ENCODE results near the gene ATP6V1C2.

ATP6V1C2 gene

GRCh38 chr2:10777111-10777841, 55.8 kb downstream of the ATP6V1C2 start:
- Histone ChIP-seq H3K23ac (ENCODE audit: low read depth, low read length, poor library complexity) (no peak overlapping the region), H2AFZ (ENCODE audit: low read length) (no peak overlapping the region), H3K4me1 (ENCODE audit: control insufficient read depth in 2 of 2, insufficient read depth in 1 of 2, low read depth in 1 of 2, low read length in 2 of 2) (peaks cover 0 to 13% of the 10 kb centered on the region in 2 donors), H2BK15ac (ENCODE audit: low read length) (no peak overlapping the region), H3K27me3 (ENCODE audit: control insufficient read depth in 3 of 3, insufficient read depth in 3 of 3, low read depth in 1 of 3, low read length in 3 of 3) (no peaks in the 10 kb centered on the region), H3K14ac (ENCODE audit: low read length) (no peak overlapping the region), H3K4me3 (ENCODE audit: low read length in 2 of 2) (no peak overlapping the region), H2BK120ac (ENCODE audit: low read depth, low read length) (no peak overlapping the region), H4K8ac (ENCODE audit: low read depth, low read length) (no peak overlapping the region), H3K4me2 (ENCODE audit: insufficient read depth, low read length, poor library complexity, severe bottlenecking) (no peak overlapping the region), H3K36me3 (replicated peaks in 1 of 2; ENCODE audit: control insufficient read depth in 2 of 2, insufficient read depth in 2 of 2, low read length in 2 of 2) (peaks cover 14 to 39% of the 10 kb centered on the region in 2 donors), H3K9me3 (replicated peaks in 1 of 2; ENCODE audit: control insufficient read depth in 2 of 2, insufficient read depth in 1 of 2, low read depth in 1 of 2, low read length in 2 of 2) (no peaks in the 10 kb centered on the region), H2BK5ac (ENCODE audit: low read length) (no peak overlapping the region), H3K9ac (ENCODE audit: low read depth, low read length, poor library complexity) (no peak overlapping the region), H2BK12ac (ENCODE audit: low read length) (no peak overlapping the region), H4K91ac (ENCODE audit: low read depth, low read length, poor library complexity) (no peak overlapping the region), H2AK5ac (ENCODE audit: low read depth, low read length) (no peak overlapping the region), H3K18ac (ENCODE audit: low read length) (no peak overlapping the region), H3K27ac (replicated peaks; ENCODE audit: low read length) (no peak overlapping the region), H3K79me1 (ENCODE audit: low read depth, low read length) (peaks cover 11% of the 10 kb centered on the region), H3K4ac (ENCODE audit: low read length) (no peak overlapping the region)
- no peak for DNase-seq (ENCODE audit: low spot score)
- no CpG with 5 or more reads among the region's 26 CpGs for WGBS, 2 donors (ENCODE audit: extremely low coverage in 2 of 2, insufficient read length in 2 of 2, insufficient replicate concordance in 1 of 2)

GRCh38 chr2:10777842-10778723, 56.7 kb downstream of the ATP6V1C2 start:
- Histone ChIP-seq H3K9ac (ENCODE audit: low read depth, low read length, poor library complexity) (no peak overlapping the region), H3K27ac (replicated peaks; ENCODE audit: low read length) (no peak overlapping the region), H4K91ac (ENCODE audit: low read depth, low read length, poor library complexity) (no peak overlapping the region), H2BK120ac (ENCODE audit: low read depth, low read length) (no peak overlapping the region), H3K4me1 (ENCODE audit: control insufficient read depth in 2 of 2, insufficient read depth in 1 of 2, low read depth in 1 of 2, low read length in 2 of 2) (peaks cover 0 to 13% of the 10 kb centered on the region in 2 donors), H2AK5ac (ENCODE audit: low read depth, low read length) (no peak overlapping the region), H3K4me2 (ENCODE audit: insufficient read depth, low read length, poor library complexity, severe bottlenecking) (no peak overlapping the region), H3K9me3 (replicated peaks in 1 of 2; ENCODE audit: control insufficient read depth in 2 of 2, insufficient read depth in 1 of 2, low read depth in 1 of 2, low read length in 2 of 2) (no peaks in the 10 kb centered on the region), H2BK12ac (ENCODE audit: low read length) (no peak overlapping the region), H3K27me3 (ENCODE audit: control insufficient read depth in 3 of 3, insufficient read depth in 3 of 3, low read depth in 1 of 3, low read length in 3 of 3) (no peaks in the 10 kb centered on the region), H2AFZ (ENCODE audit: low read length) (no peak overlapping the region), H3K79me1 (ENCODE audit: low read depth, low read length) (peaks cover 11% of the 10 kb centered on the region), H3K36me3 (replicated peaks in 1 of 2; ENCODE audit: control insufficient read depth in 2 of 2, insufficient read depth in 2 of 2, low read length in 2 of 2) (peaks cover 17 to 45% of the 10 kb centered on the region in 2 donors), H3K14ac (ENCODE audit: low read length) (peak overlapping the region; percentile 56), H3K4me3 (ENCODE audit: low read length in 2 of 2) (no peak overlapping the region), H3K4ac (ENCODE audit: low read length) (no peak overlapping the region), H3K23ac (ENCODE audit: low read depth, low read length, poor library complexity) (peak overlapping the region; percentile 31), H3K18ac (ENCODE audit: low read length) (peak overlapping the region; percentile 13), H2BK5ac (ENCODE audit: low read length) (no peak overlapping the region), H4K8ac (ENCODE audit: low read depth, low read length) (no peak overlapping the region), H2BK15ac (ENCODE audit: low read length) (no peak overlapping the region)
- DNase-seq (ENCODE audit: low spot score): no peak
- no CpG with 5 or more reads among the region's 27 CpGs for WGBS, 2 donors (ENCODE audit: extremely low coverage in 2 of 2, insufficient read length in 2 of 2, insufficient replicate concordance in 1 of 2)

GRCh38 chr2:10778724-10779115, 57.3 kb downstream of the ATP6V1C2 start:
- no peak overlapping the region for H3K14ac ChIP-seq (ENCODE audit: low read length)
- H3K9me3 ChIP-seq (replicated peaks in 1 of 2; ENCODE audit: control insufficient read depth in 2 of 2, insufficient read depth in 1 of 2, low read depth in 1 of 2, low read length in 2 of 2): no peaks in the 10 kb centered on the region
- H3K27ac ChIP-seq (replicated peaks; ENCODE audit: low read length): no peak overlapping the region
- no peak overlapping the region for H3K23ac ChIP-seq (ENCODE audit: low read depth, low read length, poor library complexity)
- no peak overlapping the region for H2BK15ac ChIP-seq (ENCODE audit: low read length)
- WGBS, 2 donors (ENCODE audit: extremely low coverage in 2 of 2, insufficient read length in 2 of 2, insufficient replicate concordance in 1 of 2): no CpG with 5 or more reads among the region's 12 CpGs
- no peak overlapping the region for H2AK5ac ChIP-seq (ENCODE audit: low read depth, low read length)
- no peak overlapping the region for H2BK120ac ChIP-seq (ENCODE audit: low read depth, low read length)
- H2BK12ac ChIP-seq (ENCODE audit: low read length): no peak overlapping the region
- no peak overlapping the region for H3K4ac ChIP-seq (ENCODE audit: low read length)
- H3K9ac ChIP-seq (ENCODE audit: low read depth, low read length, poor library complexity): no peak overlapping the region
- H4K91ac ChIP-seq (ENCODE audit: low read depth, low read length, poor library complexity): no peak overlapping the region
- H3K4me1 ChIP-seq (ENCODE audit: control insufficient read depth in 2 of 2, insufficient read depth in 1 of 2, low read depth in 1 of 2, low read length in 2 of 2): peaks cover 0 to 13% of the 10 kb centered on the region in 2 donors
- H2AFZ ChIP-seq (ENCODE audit: low read length): no peak overlapping the region
- no peak overlapping the region for H4K8ac ChIP-seq (ENCODE audit: low read depth, low read length)
- no peak overlapping the region for H3K4me2 ChIP-seq (ENCODE audit: insufficient read depth, low read length, poor library complexity, severe bottlenecking)
- peaks cover 20 to 52% of the 10 kb centered on the region in 2 donors for H3K36me3 ChIP-seq (replicated peaks in 1 of 2; ENCODE audit: control insufficient read depth in 2 of 2, insufficient read depth in 2 of 2, low read length in 2 of 2)
- H3K79me1 ChIP-seq (ENCODE audit: low read depth, low read length): peaks cover 11% of the 10 kb centered on the region
- DNase-seq (ENCODE audit: low spot score): no peak
- H3K27me3 ChIP-seq (ENCODE audit: control insufficient read depth in 3 of 3, insufficient read depth in 3 of 3, low read depth in 1 of 3, low read length in 3 of 3): no peaks in the 10 kb centered on the region
- no peak overlapping the region for H3K18ac ChIP-seq (ENCODE audit: low read length)
- H2BK5ac ChIP-seq (ENCODE audit: low read length): no peak overlapping the region
- no peak overlapping the region for H3K4me3 ChIP-seq (ENCODE audit: low read length in 2 of 2)

Measured in neuronal stem cell (in vitro differentiated cells).